MCF 10A (cell line): ENCODE results near the gene DIAPH1. TPM values are rescaled to one million over a fixed set of nuclear protein-coding genes. Genes with fewer than 3 reads are reported as not detected.

Source experiments
- BruUV-seq: library from RNA; stranded (reverse); fragments of 400-500 nt; replicated peaks from 2 replicates; lab custom pipeline; 2021; lab: Mats Ljungman, UMichigan
- CTCF ChIA-PET: fragments of 300-600 bp; sonication (Branson Sonifier 250); formaldehyde crosslinking; extraction: SDS; loops from one replicate; lab custom pipeline; 2021; ENCODE audit warnings: antibody characterized with exemption, inconsistent platforms; lab: Yijun Ruan, JAX
- POLR2A ChIA-PET: fragments of 300-600, 350-650 bp; sonication (Branson Sonifier 250); formaldehyde crosslinking; extraction: SDS; loops from one replicate; lab custom pipeline; 2020; ENCODE audit warnings: antibody characterized with exemption, inconsistent platforms; lab: Yijun Ruan, JAX
- DNase-seq: peaks from one replicate; pipeline ENCODE4 v3.0.0-alpha.2; 2018; ENCODE audit not compliant: unreplicated experiment
- H3K27ac Mint-ChIP-seq: one replicate; pipeline ENCODE4 v1.8.0; 2022; ENCODE audit warnings: mild to moderate bottlenecking, low read depth, mixed read lengths; ENCODE audit not compliant: unreplicated experiment
- H3K27me3 Mint-ChIP-seq: one replicate; pipeline ENCODE4 v1.8.0; 2022; ENCODE audit warnings: mixed read lengths; ENCODE audit not compliant: insufficient read depth, unreplicated experiment
- H3K36me3 Mint-ChIP-seq: one replicate; pipeline ENCODE4 v1.8.0; 2022; ENCODE audit warnings: mild to moderate bottlenecking, moderate library complexity, mixed read lengths; ENCODE audit not compliant: insufficient read depth, unreplicated experiment
- H3K4me1 Mint-ChIP-seq: one replicate; pipeline ENCODE4 v1.8.0; 2022; ENCODE audit warnings: mixed read lengths; ENCODE audit not compliant: insufficient read depth, unreplicated experiment
- H3K4me3 Mint-ChIP-seq: one replicate; pipeline ENCODE4 v1.8.0; 2022; ENCODE audit warnings: mild to moderate bottlenecking, moderate library complexity, mixed read lengths; ENCODE audit not compliant: unreplicated experiment
- H3K9me3 Mint-ChIP-seq: one replicate; pipeline ENCODE4 v1.8.0; 2022; ENCODE audit warnings: mixed read lengths; ENCODE audit not compliant: unreplicated experiment
- CTCF ChIP-seq: fragments of 200-600 bp; IDR thresholded peaks from one replicate; pipeline ENCODE4 v1.8.0; 2022; ENCODE audit warnings: antibody characterized with exemption, mild to moderate bottlenecking; ENCODE audit not compliant: unreplicated experiment
- intact Hi-C: fragments of 100-400 bp; cut with micrococcal nuclease; formaldehyde crosslinking; loops from 2 replicates; pipeline ENCODE4 v1.14.1; 2022
- total RNA-seq: library from RNA; stranded (reverse); gene quantifications from 2 replicates; pipeline ENCODE4 v1.2.3, GENCODE V29; 2022

DIAPH1 gene
- total RNA-seq, 1 experiment from 2014 or later = 228 TPM

GRCh38 chr5:141598391-141599345 is 20.1 kb downstream of the DIAPH1 start:
- CTCF ChIA-PET = interaction anchor here (0.6 to 9.1 kb wide), 12 partner anchors 9 to 1253 kb away, joined by 3 to 165 read pairs (median 5); partner anchors contain the start of genes DIAPH1, HDAC3, PCDH1 and RELL2
- BruUV-seq = no TSS peak

GRCh38 chr5:141597814-141598213 is 21.0 kb downstream of the DIAPH1 start:
- no peak overlapping the region for H3K4me3 Mint-ChIP-seq
- ChIA-PET POLR2A (interaction anchor here (0.6 to 14.7 kb wide), 8 partner anchors 19 to 85 kb away, joined by 3 to 385 read pairs (median 4); partner anchors contain the start of genes DIAPH1, FCHSD1, HDAC3 and RELL2), CTCF (interaction anchor here (0.6 to 9.1 kb wide), 13 partner anchors 8 to 1252 kb away, joined by 3 to 165 read pairs (median 5); partner anchors contain the start of genes DIAPH1, HDAC3, PCDH1 and RELL2)
- no peak for TF ChIP-seq CTCF
- no peaks in the 10 kb centered on the region for H3K9me3 Mint-ChIP-seq
- no peaks in the 10 kb centered on the region for H3K27me3 Mint-ChIP-seq
- no TSS peak for BruUV-seq
- H3K27ac Mint-ChIP-seq = peak overlapping the region; percentile 6
- intact Hi-C loops = no loop called here
- H3K4me1 Mint-ChIP-seq = peaks cover 18% of the 10 kb centered on the region
- peaks cover 37% of the 10 kb centered on the region for H3K36me3 Mint-ChIP-seq
- no peak for DNase-seq

More at GRCh38 chr5:141598391-141599345, 20.1 kb downstream of the DIAPH1 start:
- no peaks in the 10 kb centered on the region for H3K27me3 Mint-ChIP-seq
- H3K27ac Mint-ChIP-seq = peak overlapping the region; percentile 6
- no peaks in the 10 kb centered on the region for H3K9me3 Mint-ChIP-seq
- POLR2A ChIA-PET = interaction anchor here (0.6 to 14.7 kb wide), 7 partner anchors 18 to 52 kb away, joined by 3 to 385 read pairs (median 4); partner anchors contain the start of genes DIAPH1, FCHSD1, HDAC3 and RELL2
- H3K36me3 Mint-ChIP-seq = peaks cover 34% of the 10 kb centered on the region
- DNase-seq = no peak
- H3K4me3 Mint-ChIP-seq = no peak overlapping the region
- intact Hi-C loops = no loop called here
- TF ChIP-seq CTCF = no peak
- peaks cover 20% of the 10 kb centered on the region for H3K4me1 Mint-ChIP-seq

- H3K36me3 Mint-ChIP-seq = peaks cover 41% of the 10 kb centered on the region
- no peak for DNase-seq
- H3K9me3 Mint-ChIP-seq = no peaks in the 10 kb centered on the region
- ChIA-PET POLR2A (interaction anchor here (0.6 to 14.7 kb wide), 7 partner anchors 8 to 86 kb away, joined by 3 to 385 read pairs (median 4); partner anchors contain the start of genes DIAPH1, HDAC3 and RELL2), CTCF (interaction anchor here (0.9 to 9.1 kb wide), 8 partner anchors 11 to 282 kb away, joined by 4 to 165 read pairs (median 6); partner anchors contain the start of genes DIAPH1 and PCDH1)
- no peak overlapping the region for H3K4me3 Mint-ChIP-seq
- TF ChIP-seq CTCF = no peak
- peaks cover 19% of the 10 kb centered on the region for H3K4me1 Mint-ChIP-seq
- BruUV-seq = no TSS peak
- H3K27ac Mint-ChIP-seq = peak overlapping the region; percentile 7
- intact Hi-C loops = no loop called here
- no peaks in the 10 kb centered on the region for H3K27me3 Mint-ChIP-seq
These were observed 21.4 kb downstream of the DIAPH1 start for GRCh38 chr5:141597394-141597793.
